Activated CD8-positive, alpha-beta T cell treated with anti-CD3 and anti-CD28 coated beads for 36 hours (primary cell): Measurements from ENCODE around the gene IL1RAPL2. TPM values are rescaled to one million over a fixed set of nuclear protein-coding genes. Genes with fewer than 3 reads are reported as not detected.

Experiments
- ATAC-seq: fragments of 200-7000 bp; cut with Tn5 transposase; one replicate; pipeline ENCODE4 v1.10.0; 2021; ENCODE audit warnings: mild to moderate bottlenecking, moderate library complexity
- CTCF ChIA-PET: fragments of 350-600 bp; sonication (Branson Sonifier 250); formaldehyde crosslinking; loops from one replicate; lab custom pipeline; 2021; ENCODE audit warnings: antibody characterized with exemption; lab: Charles Lee
- POLR2A ChIA-PET: fragments of 350-600 bp; sonication (Branson Sonifier 250); formaldehyde crosslinking; loops from one replicate; lab custom pipeline; 2021; ENCODE audit warnings: antibody characterized with exemption; lab: Charles Lee
- DNase-seq: peaks from one replicate; pipeline ENCODE4 v3.0.0-alpha.2; 2020
- H3K27ac Mint-ChIP-seq: one replicate; pipeline ENCODE4 v1.8.0; 2021; ENCODE audit warnings: mild to moderate bottlenecking, mixed read lengths
- H3K27me3 Mint-ChIP-seq: one replicate; pipeline ENCODE4 v1.8.0; 2021; ENCODE audit warnings: mixed read lengths
- H3K36me3 Mint-ChIP-seq: one replicate; pipeline ENCODE4 v1.8.0; 2021; ENCODE audit warnings: low read depth, mixed read lengths
- H3K4me1 Mint-ChIP-seq: one replicate; pipeline ENCODE4 v1.8.0; 2021; ENCODE audit warnings: low read depth, mixed read lengths
- H3K4me3 Mint-ChIP-seq: one replicate; pipeline ENCODE4 v1.8.0; 2021; ENCODE audit warnings: mild to moderate bottlenecking, moderate library complexity, mixed read lengths
- H3K9me3 Mint-ChIP-seq: one replicate; pipeline ENCODE4 v1.8.0; 2021; ENCODE audit warnings: mixed read lengths
- CTCF ChIP-seq: fragments of 200-600 bp; IDR thresholded peaks from one replicate; pipeline ENCODE4 v1.8.0; 2022; ENCODE audit warnings: antibody characterized with exemption, mild to moderate bottlenecking
- intact Hi-C: fragments of 100-400 bp; cut with micrococcal nuclease; formaldehyde crosslinking; loops from one replicate; pipeline ENCODE4 v1.10.0; 2022
- total RNA-seq, 2 experiments: library from RNA; stranded (reverse); gene quantifications; one replicate each; pipeline ENCODE4 v1.2.3, GENCODE V29; 2021

IL1RAPL2 gene
- total RNA-seq, 2 experiments from 2014 or later: not detected

DNA sequence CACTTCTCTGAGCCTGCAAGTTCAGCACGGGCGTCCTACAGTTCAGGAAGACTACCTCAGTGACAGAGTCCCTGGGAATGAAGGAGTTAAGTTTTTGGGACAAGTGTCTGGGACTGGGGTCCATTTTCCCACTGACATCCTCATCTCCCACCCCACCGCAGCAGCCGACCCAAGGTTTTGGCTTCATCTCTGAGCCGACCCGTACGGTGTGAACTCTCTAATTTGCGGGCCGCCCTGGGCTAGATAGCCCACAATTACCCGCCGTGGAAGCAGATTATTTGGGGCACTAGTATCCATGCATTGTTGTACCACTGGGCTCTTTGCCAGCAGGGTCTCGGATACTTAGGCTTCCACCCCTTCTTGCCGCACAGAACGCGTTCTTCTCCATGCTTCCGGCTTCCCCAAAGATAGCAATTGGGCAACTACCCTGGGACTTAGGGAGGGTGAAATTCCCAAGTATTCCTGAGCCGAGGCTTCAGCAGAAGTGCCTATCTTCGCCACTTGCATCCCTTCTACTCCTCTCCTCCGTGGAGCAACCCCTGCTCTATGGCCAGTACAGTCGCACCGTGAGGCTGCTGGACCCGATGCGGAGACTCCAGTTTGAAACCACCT, 2.4 kb downstream of the IL1RAPL2 start:
- intact Hi-C loops: no loop called here
- no peaks in the 10 kb centered on the region for H3K4me1 Mint-ChIP-seq
- POLR2A ChIA-PET: no interaction called here
- CTCF ChIA-PET: no interaction called here
- ATAC-seq (no peak), DNase-seq (no peak)
- no peak for TF ChIP-seq CTCF
- peaks cover 26% of the 10 kb centered on the region for H3K27me3 Mint-ChIP-seq
- no peak overlapping the region for H3K4me3 Mint-ChIP-seq
- H3K9me3 Mint-ChIP-seq: no peaks in the 10 kb centered on the region
- H3K27ac Mint-ChIP-seq: no peak overlapping the region
- H3K36me3 Mint-ChIP-seq: no peaks in the 10 kb centered on the region

GRCh38 chrX:104618106-104618895, 52.3 kb downstream of the IL1RAPL2 start:
- ChIA-PET CTCF (no interaction called here), POLR2A (no interaction called here)
- no peaks in the 10 kb centered on the region for H3K9me3 Mint-ChIP-seq
- ATAC-seq (no peak), DNase-seq (no peak)
- H3K36me3 Mint-ChIP-seq: no peaks in the 10 kb centered on the region
- no peak overlapping the region for H3K4me3 Mint-ChIP-seq
- intact Hi-C loops: no loop called here
- no peaks in the 10 kb centered on the region for H3K27me3 Mint-ChIP-seq
- H3K4me1 Mint-ChIP-seq: no peaks in the 10 kb centered on the region
- no peak overlapping the region for H3K27ac Mint-ChIP-seq
- TF ChIP-seq CTCF: no peak

DNA sequence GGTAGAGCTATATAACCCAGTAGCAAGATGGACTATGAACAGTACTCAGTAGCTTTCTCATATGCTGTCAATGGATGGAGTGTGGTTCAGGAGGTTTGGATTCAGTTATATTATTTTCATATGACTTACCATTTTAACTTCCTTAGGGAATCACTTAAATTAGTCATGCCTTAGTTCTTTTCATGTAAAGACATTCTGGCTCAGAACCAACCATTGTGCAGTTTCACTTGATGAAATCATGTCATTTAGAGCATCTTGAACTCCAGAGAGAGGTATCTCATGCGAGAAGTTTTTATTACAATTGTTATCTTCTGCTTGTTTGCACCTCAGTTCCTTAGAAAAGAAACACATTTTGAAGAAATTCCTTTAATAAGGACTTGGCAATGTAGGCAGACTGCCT, 55.8 kb downstream of the IL1RAPL2 start:
- Mint-ChIP-seq H3K9me3 (no peaks in the 10 kb centered on the region), H3K27me3 (no peaks in the 10 kb centered on the region), H3K36me3 (no peaks in the 10 kb centered on the region), H3K27ac (no peak overlapping the region), H3K4me3 (no peak overlapping the region), H3K4me1 (no peaks in the 10 kb centered on the region)
- intact Hi-C loops: no loop called here
- CTCF ChIA-PET: no interaction called here
- TF ChIP-seq CTCF: no peak
- DNase-seq (no peak), ATAC-seq (no peak)
- POLR2A ChIA-PET: no interaction called here

GRCh38 chrX:104641176-104641575, 75.2 kb downstream of the IL1RAPL2 start:
- intact Hi-C loops: no loop called here
- Mint-ChIP-seq H3K4me3 (no peak overlapping the region), H3K36me3 (no peaks in the 10 kb centered on the region), H3K9me3 (peaks cover 3% of the 10 kb centered on the region), H3K4me1 (no peaks in the 10 kb centered on the region), H3K27ac (no peak overlapping the region), H3K27me3 (no peaks in the 10 kb centered on the region)
- DNase-seq (no peak), ATAC-seq (no peak)
- TF ChIP-seq CTCF: no peak
- POLR2A ChIA-PET: no interaction called here
- CTCF ChIA-PET: no interaction called here

- CTCF ChIA-PET: no interaction called here
- intact Hi-C loops: no loop called here
- no peak for DNase-seq
- ATAC-seq: no peak
- H3K27ac Mint-ChIP-seq: no peak overlapping the region
- POLR2A ChIA-PET: no interaction called here
- no peaks in the 10 kb centered on the region for H3K36me3 Mint-ChIP-seq
- H3K9me3 Mint-ChIP-seq: no peaks in the 10 kb centered on the region
- no peak overlapping the region for H3K4me3 Mint-ChIP-seq
- TF ChIP-seq CTCF: no peak
- H3K27me3 Mint-ChIP-seq: no peaks in the 10 kb centered on the region
- no peaks in the 10 kb centered on the region for H3K4me1 Mint-ChIP-seq
Measured at GRCh38 chrX:104647084-104647483, 81.1 kb downstream of the IL1RAPL2 start.
